Prostate gland (tissue), 2 donors: ENCODE measurements around the gene DCC. TPM values are rescaled to one million over a fixed set of nuclear protein-coding genes. Genes with fewer than 3 reads are reported as not detected.

Experiments
- DNase-seq: peaks from one replicate; pipeline ENCODE4 v3.0.0-alpha.2; 2019; ENCODE audit warnings: low spot score
- H3K27ac ChIP-seq, 2 donors: fragments of 200-600 bp; sonication (generic); 2 replicates each; pipeline ENCODE4 v1.5.1; 2017 to 2019
- H3K27me3 ChIP-seq: fragments of 200-600 bp; sonication (generic); replicated peaks from 2 replicates; pipeline ENCODE4 v1.5.1; 2019; ENCODE audit not compliant: insufficient read depth
- H3K36me3 ChIP-seq, 2 donors: fragments of 200-600 bp; sonication (generic); 1 replicate in 1 of 2; 2 replicates in 1 of 2; pipeline versions ENCODE4 v1.5.1 to v1.8.1; 2017 to 2019
- H3K4me1 ChIP-seq: fragments of 200-600 bp; sonication (generic); replicated peaks from 2 replicates; pipeline ENCODE4 v1.5.1; 2019
- H3K4me3 ChIP-seq, 2 donors: fragments of 200-600 bp; sonication (generic); 2 replicates each; pipeline ENCODE4 v1.5.1; 2017 to 2019
- H3K9me3 ChIP-seq: fragments of 200-600 bp; sonication (generic); 2 replicates; pipeline ENCODE4 v1.5.1; 2017
- POLR2A ChIP-seq: fragments of 450-650 bp; IDR thresholded peaks from one replicate; pipeline ENCODE4 v1.6.1; 2016; ENCODE audit warnings: antibody characterized with exemption, mild to moderate bottlenecking
- POLR2AphosphoS5 ChIP-seq: sonication (generic); formaldehyde crosslinking; IDR thresholded peaks from one replicate; pipeline ENCODE4 v1.6.1; 2017; ENCODE audit warnings: antibody characterized with exemption
- WGBS: methylation state at CpG from one replicate; pipeline ENCODE4 v1.1.5; 2018; 5-methylcytosine and 5-hydroxymethylcytosine counted together
- intact Hi-C: fragments of 100-400 bp; cut with DNase I; formaldehyde crosslinking; loops from one replicate; pipeline ENCODE4 v1.14.2; 2022
- total RNA-seq, 2 donors: library from RNA; depleted of rRNA; stranded (reverse); fragments of >200 nt; gene quantifications; one replicate each; pipeline ENCODE4 v1.1.0, GENCODE V29; 2016
- TF ChIP-seq, protein P1 (sequence below), 4 experiments: fragments of 200-600 bp in 2 of 4; fragments of 450-650 bp in 2 of 4; sonication (generic) in 2 of 4; IDR thresholded peaks; 1 replicate in 3 of 4; 2 replicates in 1 of 4; pipeline ENCODE4 v1.5.1; 2016 to 2019; ENCODE audit warnings: antibody characterized with exemption in 4 of 4, mild to moderate bottlenecking in 2 of 4, moderate library complexity in 2 of 4

DCC gene
- total RNA-seq, 2 donors from 2014 or later, result 0.55 to 3.7 TPM

- H3K9me3 ChIP-seq, result no peaks in the 10 kb centered on the region
- H3K27ac ChIP-seq, result no peak overlapping the region
- 52% methylated on average over 2 of the region's 2 CpGs for WGBS
- H3K36me3 ChIP-seq, result no peaks in the 10 kb centered on the region
- no peak for DNase-seq
- TF ChIP-seq POLR2A (no peak), POLR2AphosphoS5 (no peak)
- TF ChIP-seq, protein P1, sequence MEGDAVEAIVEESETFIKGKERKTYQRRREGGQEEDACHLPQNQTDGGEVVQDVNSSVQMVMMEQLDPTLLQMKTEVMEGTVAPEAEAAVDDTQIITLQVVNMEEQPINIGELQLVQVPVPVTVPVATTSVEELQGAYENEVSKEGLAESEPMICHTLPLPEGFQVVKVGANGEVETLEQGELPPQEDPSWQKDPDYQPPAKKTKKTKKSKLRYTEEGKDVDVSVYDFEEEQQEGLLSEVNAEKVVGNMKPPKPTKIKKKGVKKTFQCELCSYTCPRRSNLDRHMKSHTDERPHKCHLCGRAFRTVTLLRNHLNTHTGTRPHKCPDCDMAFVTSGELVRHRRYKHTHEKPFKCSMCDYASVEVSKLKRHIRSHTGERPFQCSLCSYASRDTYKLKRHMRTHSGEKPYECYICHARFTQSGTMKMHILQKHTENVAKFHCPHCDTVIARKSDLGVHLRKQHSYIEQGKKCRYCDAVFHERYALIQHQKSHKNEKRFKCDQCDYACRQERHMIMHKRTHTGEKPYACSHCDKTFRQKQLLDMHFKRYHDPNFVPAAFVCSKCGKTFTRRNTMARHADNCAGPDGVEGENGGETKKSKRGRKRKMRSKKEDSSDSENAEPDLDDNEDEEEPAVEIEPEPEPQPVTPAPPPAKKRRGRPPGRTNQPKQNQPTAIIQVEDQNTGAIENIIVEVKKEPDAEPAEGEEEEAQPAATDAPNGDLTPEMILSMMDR (IDR thresholded peaks at IDR 0.05), result no peak
- H3K27me3 ChIP-seq, result no peaks in the 10 kb centered on the region
- intact Hi-C loops, result no loop called here
- no peaks in the 10 kb centered on the region for H3K4me1 ChIP-seq
- H3K4me3 ChIP-seq, result no peak overlapping the region
These were observed 451.3 kb downstream of the DCC start for GRCh38 chr18:52791321-52791720.

GRCh38 chr18:52812834-52813233 is 472.8 kb downstream of the DCC start:
- H3K4me3 ChIP-seq, result no peak overlapping the region
- H3K9me3 ChIP-seq, result no peaks in the 10 kb centered on the region
- H3K27ac ChIP-seq, result no peak overlapping the region
- H3K4me1 ChIP-seq, result no peaks in the 10 kb centered on the region
- TF ChIP-seq POLR2A (no peak), POLR2AphosphoS5 (no peak)
- TF ChIP-seq, protein P1 (IDR thresholded peaks at IDR 0.05), result no peak
- no peaks in the 10 kb centered on the region for H3K36me3 ChIP-seq
- intact Hi-C loops, result no loop called here
- no peak for DNase-seq
- 94% methylated on average over 1 of the region's 1 CpG for WGBS
- H3K27me3 ChIP-seq, result no peaks in the 10 kb centered on the region

DNA sequence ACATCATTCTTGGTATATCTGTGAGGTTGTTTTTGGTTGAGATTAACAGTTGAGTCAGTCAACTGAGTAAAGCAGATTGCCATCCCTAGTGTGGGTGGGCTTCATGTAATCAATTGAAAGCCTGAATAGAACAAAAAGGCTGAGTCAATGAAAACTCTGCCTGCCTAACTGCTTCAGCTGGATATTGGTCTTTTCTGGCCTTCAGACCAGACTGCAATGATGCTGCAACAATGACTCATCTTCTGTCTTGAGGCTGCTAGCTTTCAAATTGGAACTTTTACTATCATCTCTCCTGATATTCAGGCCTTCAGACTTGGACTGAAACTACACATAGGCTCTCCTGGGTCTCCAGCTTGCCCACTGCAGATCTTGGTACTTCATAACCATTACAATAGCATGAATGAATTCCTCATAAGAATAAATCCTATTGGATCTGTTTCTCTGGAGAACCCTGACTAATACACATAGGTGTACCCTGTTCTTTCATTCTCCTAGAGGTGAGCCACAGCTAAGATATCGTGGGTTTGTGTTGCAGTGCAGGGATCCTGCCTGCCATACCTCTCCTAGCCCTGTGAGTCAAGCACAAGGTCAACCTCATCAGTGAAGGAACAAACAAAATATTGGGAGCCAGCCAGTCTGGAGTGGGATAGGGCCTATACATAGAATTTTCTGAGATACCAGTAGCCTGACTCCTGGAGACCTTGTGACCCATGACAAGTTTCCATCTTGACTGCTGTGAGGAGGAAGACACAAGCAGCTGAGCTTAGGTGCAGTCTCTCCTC is 473.8 kb downstream of the DCC start:
- H3K4me1 ChIP-seq, result no peaks in the 10 kb centered on the region
- H3K27me3 ChIP-seq, result no peaks in the 10 kb centered on the region
- no peak overlapping the region for H3K27ac ChIP-seq
- intact Hi-C loops, result no loop called here
- no peak for DNase-seq
- H3K9me3 ChIP-seq, result no peaks in the 10 kb centered on the region
- H3K4me3 ChIP-seq, result no peak overlapping the region
- TF ChIP-seq, protein P1 (IDR thresholded peaks at IDR 0.05), result no peak
- no peak for TF ChIP-seq POLR2AphosphoS5
- no peak for TF ChIP-seq POLR2A
- H3K36me3 ChIP-seq, result no peaks in the 10 kb centered on the region
- 80% methylated on average over 1 of the region's 1 CpG for WGBS

- no peaks in the 10 kb centered on the region for H3K4me1 ChIP-seq
- H3K9me3 ChIP-seq, result no peaks in the 10 kb centered on the region
- no peak for DNase-seq
- intact Hi-C loops, result no loop called here
- no peak overlapping the region for H3K27ac ChIP-seq
- WGBS, result 62% methylated on average over 2 of the region's 2 CpGs
- TF ChIP-seq POLR2AphosphoS5, result no peak
- TF ChIP-seq, protein P1 (IDR thresholded peaks at IDR 0.05), result no peak
- TF ChIP-seq POLR2A, result no peak
- H3K27me3 ChIP-seq, result no peaks in the 10 kb centered on the region
- no peak overlapping the region for H3K4me3 ChIP-seq
- no peaks in the 10 kb centered on the region for H3K36me3 ChIP-seq
These were observed 475.7 kb downstream of the DCC start for GRCh38 chr18:52815651-52816050.

GRCh38 chr18:52816121-52816520 is 476.1 kb downstream of the DCC start:
- no peak for DNase-seq
- 54% methylated on average over 4 of the region's 4 CpGs for WGBS

More at GRCh38 chr18:52816121-52816520, 476.1 kb downstream of the DCC start:
- TF ChIP-seq POLR2A, result no peak
- no peak for TF ChIP-seq POLR2AphosphoS5
- TF ChIP-seq, protein P1 (IDR thresholded peaks at IDR 0.05), result no peak
- Histone ChIP-seq H3K9me3 (no peaks in the 10 kb centered on the region), H3K4me1 (no peaks in the 10 kb centered on the region), H3K27ac (no peak overlapping the region), H3K27me3 (no peaks in the 10 kb centered on the region), H3K36me3 (no peaks in the 10 kb centered on the region), H3K4me3 (no peak overlapping the region)
- intact Hi-C loops, result no loop called here
